ENCODE measurements around the gene DRD2. TPM values are rescaled to one million over a fixed set of nuclear protein-coding genes. Genes with fewer than 3 reads are reported as not detected.

The DRD2 gene
- total RNA-seq, 2 experiments from 2014 or later: not detected

DNA sequence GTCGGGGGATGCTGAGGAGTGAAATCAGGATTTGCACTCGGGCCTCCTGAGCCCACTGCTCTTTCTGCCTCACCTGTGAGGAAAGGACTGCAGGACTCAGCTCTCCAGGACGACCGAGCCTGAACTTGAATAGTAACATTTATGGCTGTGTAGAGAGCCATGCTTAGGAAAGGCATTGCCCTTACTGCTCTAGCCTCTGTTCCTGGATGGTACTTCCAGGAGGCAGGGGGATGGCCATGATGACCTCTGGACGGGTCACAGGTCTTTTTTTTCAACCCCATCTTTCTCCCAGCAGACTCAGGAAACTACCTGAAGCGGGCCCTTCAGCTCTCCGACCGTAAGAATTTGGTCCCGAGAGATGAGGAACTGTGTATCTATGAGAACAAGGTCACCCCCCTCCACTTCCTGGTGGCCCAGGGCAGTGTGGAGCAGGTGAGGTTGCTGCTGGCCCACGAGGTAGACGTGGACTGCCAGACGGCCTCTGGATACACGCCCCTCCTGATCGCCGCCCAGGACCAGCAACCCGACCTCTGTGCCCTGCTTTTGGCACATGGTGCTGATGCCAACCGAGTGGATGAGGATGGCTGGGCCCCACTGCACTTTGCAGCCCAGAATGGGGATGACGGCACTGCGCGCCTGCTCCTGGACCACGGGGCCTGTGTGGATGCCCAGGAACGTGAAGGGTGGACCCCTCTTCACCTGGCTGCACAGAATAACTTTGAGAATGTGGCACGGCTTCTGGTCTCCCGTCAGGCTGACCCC, 76.3 kb downstream of the DRD2 start:
- no peaks in the 10 kb centered on the region for H3K27me3 Mint-ChIP-seq
- H3K4me1 Mint-ChIP-seq (ENCODE audit: low read depth): no peaks in the 10 kb centered on the region
- intact Hi-C loops (cut with micrococcal nuclease): no loop called here
- TF ChIP-seq, protein P1, sequence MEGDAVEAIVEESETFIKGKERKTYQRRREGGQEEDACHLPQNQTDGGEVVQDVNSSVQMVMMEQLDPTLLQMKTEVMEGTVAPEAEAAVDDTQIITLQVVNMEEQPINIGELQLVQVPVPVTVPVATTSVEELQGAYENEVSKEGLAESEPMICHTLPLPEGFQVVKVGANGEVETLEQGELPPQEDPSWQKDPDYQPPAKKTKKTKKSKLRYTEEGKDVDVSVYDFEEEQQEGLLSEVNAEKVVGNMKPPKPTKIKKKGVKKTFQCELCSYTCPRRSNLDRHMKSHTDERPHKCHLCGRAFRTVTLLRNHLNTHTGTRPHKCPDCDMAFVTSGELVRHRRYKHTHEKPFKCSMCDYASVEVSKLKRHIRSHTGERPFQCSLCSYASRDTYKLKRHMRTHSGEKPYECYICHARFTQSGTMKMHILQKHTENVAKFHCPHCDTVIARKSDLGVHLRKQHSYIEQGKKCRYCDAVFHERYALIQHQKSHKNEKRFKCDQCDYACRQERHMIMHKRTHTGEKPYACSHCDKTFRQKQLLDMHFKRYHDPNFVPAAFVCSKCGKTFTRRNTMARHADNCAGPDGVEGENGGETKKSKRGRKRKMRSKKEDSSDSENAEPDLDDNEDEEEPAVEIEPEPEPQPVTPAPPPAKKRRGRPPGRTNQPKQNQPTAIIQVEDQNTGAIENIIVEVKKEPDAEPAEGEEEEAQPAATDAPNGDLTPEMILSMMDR (IDR thresholded peaks at IDR 0.05): no peak
- CTCF ChIA-PET: no interaction called here
- H3K9me3 Mint-ChIP-seq: no peaks in the 10 kb centered on the region
- DNase-seq (no peak), ATAC-seq (no peak)
- no peaks in the 10 kb centered on the region for H3K36me3 Mint-ChIP-seq (ENCODE audit: low read depth)
- H3K4me3 Mint-ChIP-seq: no peak overlapping the region
- H3K27ac Mint-ChIP-seq: no peak overlapping the region
- POLR2A ChIA-PET: no interaction called here

DNA sequence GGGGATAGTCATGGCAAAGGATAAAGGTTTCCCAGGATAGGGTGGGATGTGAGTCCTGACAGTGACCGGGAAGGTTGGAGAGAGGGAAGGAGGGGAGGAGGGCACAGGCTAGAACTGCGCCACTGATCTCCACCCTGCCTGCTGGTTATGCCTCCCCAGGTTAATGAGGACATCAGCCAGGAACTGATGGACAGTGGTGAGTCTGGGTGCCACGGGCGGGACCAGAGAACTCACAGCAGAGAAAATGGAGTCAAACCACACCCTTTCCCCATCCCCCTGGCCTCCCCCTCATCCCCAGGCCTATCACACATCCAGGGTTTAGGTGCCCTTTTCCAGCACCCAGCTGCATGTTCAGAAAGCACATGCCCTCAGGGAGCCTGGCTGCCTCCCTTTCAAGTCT, 77.4 kb downstream of the DRD2 start:
- ChIA-PET POLR2A (no interaction called here), CTCF (interaction anchor here (0.6 kb wide), 1 partner anchor 62 kb away, joined by 3 read pairs; no protein-coding TSS in a partner anchor)
- Mint-ChIP-seq H3K36me3 (ENCODE audit: low read depth) (no peaks in the 10 kb centered on the region), H3K4me1 (ENCODE audit: low read depth) (no peaks in the 10 kb centered on the region), H3K27ac (no peak overlapping the region), H3K27me3 (no peaks in the 10 kb centered on the region), H3K9me3 (no peaks in the 10 kb centered on the region), H3K4me3 (no peak overlapping the region)
- no peak for DNase-seq
- ATAC-seq: no peak
- intact Hi-C loops (cut with micrococcal nuclease): no loop called here
- TF ChIP-seq, protein P1 (IDR thresholded peaks at IDR 0.05): no peak

DNA sequence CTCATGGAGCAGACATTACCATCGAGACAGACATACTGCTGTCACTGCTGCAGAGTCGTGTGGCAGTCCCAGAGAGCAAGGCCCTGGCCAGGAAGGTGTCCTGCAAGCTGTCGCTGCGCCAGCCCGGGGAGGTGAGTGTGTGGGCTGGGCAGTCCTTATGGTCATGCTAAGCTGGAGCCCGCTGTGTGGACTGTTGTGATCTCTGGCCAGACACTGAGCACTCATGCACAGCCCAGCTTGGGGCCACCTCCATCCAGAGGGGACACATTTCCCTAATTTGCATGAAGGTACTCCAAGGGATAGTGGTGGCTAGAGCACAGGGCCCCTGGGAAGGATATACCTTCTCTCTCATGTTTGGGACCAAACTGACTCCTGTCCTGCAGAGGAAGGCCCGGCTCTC, 78.0 kb downstream of the DRD2 start:
- ChIA-PET POLR2A (no interaction called here), CTCF (interaction anchor here (0.6 kb wide), 1 partner anchor 63 kb away, joined by 3 read pairs; no protein-coding TSS in a partner anchor)
- no peaks in the 10 kb centered on the region for H3K36me3 Mint-ChIP-seq (ENCODE audit: low read depth)
- H3K27me3 Mint-ChIP-seq: no peaks in the 10 kb centered on the region
- DNase-seq: no peak
- no peak overlapping the region for H3K27ac Mint-ChIP-seq
- intact Hi-C loops (cut with micrococcal nuclease): no loop called here
- H3K4me1 Mint-ChIP-seq (ENCODE audit: low read depth): no peaks in the 10 kb centered on the region
- H3K4me3 Mint-ChIP-seq: no peak overlapping the region
- H3K9me3 Mint-ChIP-seq: no peaks in the 10 kb centered on the region
- TF ChIP-seq, protein P1 (IDR thresholded peaks at IDR 0.05): no peak
- no peak for ATAC-seq

DNA sequence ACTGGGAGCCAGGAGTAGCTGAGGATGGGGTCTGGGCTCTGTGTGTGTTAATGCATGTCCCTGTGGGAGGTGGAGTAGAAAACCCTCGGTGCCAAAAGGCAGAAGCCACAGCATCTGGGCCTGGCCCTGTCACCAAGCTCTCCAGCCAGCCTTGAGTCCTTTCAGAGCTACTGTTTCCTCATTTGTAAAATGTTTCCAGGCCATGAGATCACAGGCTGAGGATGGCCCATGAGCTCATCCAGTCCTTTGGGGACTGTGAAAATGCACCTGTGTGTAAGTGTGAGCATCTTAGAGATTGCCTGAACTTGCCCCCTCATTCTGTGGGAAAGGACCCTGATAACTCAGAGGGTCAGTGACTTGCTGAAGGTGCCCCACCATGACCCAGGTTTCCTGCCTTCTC, 78.5 kb downstream of the DRD2 start:
- DNase-seq (no peak), ATAC-seq (no peak)
- Mint-ChIP-seq H3K4me1 (ENCODE audit: low read depth) (no peaks in the 10 kb centered on the region), H3K27ac (no peak overlapping the region), H3K27me3 (no peaks in the 10 kb centered on the region), H3K36me3 (ENCODE audit: low read depth) (no peaks in the 10 kb centered on the region), H3K9me3 (no peaks in the 10 kb centered on the region), H3K4me3 (no peak overlapping the region)
- intact Hi-C loops (cut with micrococcal nuclease): no loop called here
- POLR2A ChIA-PET: no interaction called here
- CTCF ChIA-PET: no interaction called here
- TF ChIP-seq, protein P1 (IDR thresholded peaks at IDR 0.05): no peak

DNA sequence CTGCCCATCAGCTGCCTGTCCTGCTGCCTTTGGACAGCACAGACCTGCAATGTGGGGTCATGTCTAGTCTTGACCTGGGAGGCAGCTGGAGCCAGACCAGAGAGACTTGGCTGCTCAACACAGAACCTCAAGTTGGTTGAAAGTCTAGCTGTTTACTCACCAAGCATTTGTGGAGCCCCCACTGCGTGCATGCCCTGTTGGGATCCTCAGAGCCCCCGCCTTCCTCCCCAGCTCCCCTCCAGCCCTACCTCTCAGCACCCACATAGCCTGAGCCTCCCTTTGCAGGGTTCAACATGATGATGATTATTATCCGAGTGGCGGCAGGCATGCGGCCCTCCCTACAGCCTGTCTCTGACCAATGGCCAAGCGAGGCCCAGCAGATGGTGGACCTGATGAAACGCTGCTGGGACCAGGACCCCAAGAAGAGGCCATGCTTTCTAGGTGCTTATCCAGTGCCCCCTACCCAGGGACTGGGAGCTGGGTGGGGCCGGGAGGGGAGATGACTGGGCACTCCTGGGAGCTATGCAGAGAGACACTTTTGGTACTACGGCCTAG, 79.3 kb downstream of the DRD2 start:
- Mint-ChIP-seq H3K27me3 (no peaks in the 10 kb centered on the region), H3K4me3 (no peak overlapping the region), H3K27ac (no peak overlapping the region), H3K36me3 (ENCODE audit: low read depth) (no peaks in the 10 kb centered on the region), H3K4me1 (ENCODE audit: low read depth) (no peaks in the 10 kb centered on the region), H3K9me3 (no peaks in the 10 kb centered on the region)
- ATAC-seq (no peak), DNase-seq (no peak)
- ChIA-PET POLR2A (no interaction called here), CTCF (no interaction called here)
- TF ChIP-seq, protein P1 (IDR thresholded peaks at IDR 0.05): no peak
- intact Hi-C loops (cut with micrococcal nuclease): no loop called here

Data from activated CD8-positive, alpha-beta T cell treated with anti-CD3 and anti-CD28 coated beads for 36 hours (primary cell).